ENCODE data around the gene HNRNPC.
"Not testable (repeated sequence)": the region's sequence is repeated elsewhere in the genome, so short reads cannot be mapped to it uniquely, and the experiment has no call there.

HNRNPC gene

DNA sequence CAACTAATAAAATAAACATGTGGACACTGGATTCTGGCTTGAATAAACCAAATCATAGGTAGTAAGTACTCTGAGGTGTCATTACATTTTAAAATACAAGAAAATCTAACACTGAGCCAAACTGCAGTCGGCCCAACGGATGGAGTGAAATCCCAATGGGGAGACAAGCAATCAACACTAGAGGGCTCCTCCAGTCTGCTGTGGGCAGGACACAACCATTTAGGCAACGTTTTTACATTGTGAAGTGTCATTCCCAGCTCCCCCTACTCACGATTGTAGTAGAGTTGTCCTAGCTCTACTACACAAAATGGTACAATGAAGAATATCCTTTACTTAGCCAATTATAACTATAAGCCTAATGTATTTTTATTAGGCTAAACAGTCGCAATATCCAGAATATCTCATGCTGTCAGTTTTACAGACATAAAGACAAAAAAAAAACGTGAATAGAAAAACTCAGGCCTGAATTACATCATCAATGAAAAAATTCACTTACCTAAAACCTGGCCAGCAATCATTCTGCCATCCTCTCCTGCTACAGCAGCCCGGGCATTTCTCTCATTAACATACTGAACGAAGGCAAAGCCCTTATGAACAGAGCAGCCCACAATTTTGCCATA lies 35.7 kb downstream of the HNRNPC start:
- Histone ChIP-seq H3K27ac (no peak overlapping the region), H3K4me2 (no peak overlapping the region), H4K20me1 (peaks cover 100% of the 10 kb centered on the region), H3K4me3 (no peak overlapping the region), H3K9me3 (no peaks in the 10 kb centered on the region), H3K36me3 (peaks cover 97% of the 10 kb centered on the region), H3K9ac (no peak overlapping the region), H3K4me1 (no peaks in the 10 kb centered on the region), H3K27me3 (no peaks in the 10 kb centered on the region)
- TF ChIP-seq Cebpa-rat (IDR thresholded peaks at IDR 0.05): no peak

DNA sequence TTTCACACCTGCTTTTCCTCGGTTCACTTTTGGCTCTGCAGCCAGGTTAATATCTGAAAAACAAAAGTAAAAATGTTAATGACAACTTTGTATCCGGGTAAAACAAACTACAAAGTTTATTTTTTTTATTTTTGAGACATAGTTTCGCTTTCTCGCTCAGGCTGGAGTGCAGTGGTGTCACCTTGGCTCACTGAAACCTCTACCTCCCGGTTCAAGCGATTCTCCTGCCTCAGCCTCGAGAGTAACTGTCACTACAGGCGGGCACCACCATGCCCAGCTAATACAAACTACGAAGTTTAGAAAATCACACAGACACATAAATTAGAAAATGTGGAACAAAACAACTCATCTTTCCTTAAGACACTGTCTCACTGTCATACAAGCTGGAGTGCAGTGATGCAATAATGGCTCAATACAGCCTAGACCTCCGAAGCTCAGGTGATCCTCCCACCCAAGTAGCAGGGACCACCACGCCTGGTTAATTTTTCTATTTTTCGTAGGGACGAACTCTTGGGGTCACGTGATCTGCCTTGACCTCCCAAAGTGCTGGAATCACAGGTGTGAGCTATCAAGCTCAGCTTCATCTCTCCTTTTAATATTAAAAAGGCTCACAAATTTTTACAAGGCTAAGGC lies 38.1 kb downstream of the HNRNPC start:
- Histone ChIP-seq H3K4me3 (no peak overlapping the region), H3K36me3 (peaks cover 100% of the 10 kb centered on the region), H3K27me3 (no peaks in the 10 kb centered on the region), H3K4me1 (no peaks in the 10 kb centered on the region), H3K27ac (no peak overlapping the region), H4K20me1 (peaks cover 100% of the 10 kb centered on the region), H3K4me2 (no peak overlapping the region), H3K9me3 (no peaks in the 10 kb centered on the region), H3K9ac (no peak overlapping the region)
- TF ChIP-seq Cebpa-rat (IDR thresholded peaks at IDR 0.05): no peak

DNA sequence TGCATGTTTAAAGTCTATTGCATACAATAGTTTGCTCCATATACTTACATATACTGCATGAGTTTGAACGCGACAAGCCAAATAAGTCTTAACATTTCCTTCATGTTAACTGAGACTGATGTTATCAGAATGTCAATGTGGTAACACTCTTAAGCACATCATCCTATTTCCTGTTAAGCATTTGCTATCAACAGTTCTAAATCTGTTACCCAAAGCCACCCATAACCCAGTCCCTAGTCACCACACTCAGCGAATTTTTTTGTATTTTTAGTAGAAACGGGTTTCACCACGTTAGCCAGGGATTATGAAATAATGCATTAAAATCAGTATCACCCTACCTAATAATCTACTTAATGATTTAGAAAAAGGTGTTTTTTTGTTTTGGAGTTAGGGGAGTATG lies 39.4 kb downstream of the HNRNPC start:
- no peak overlapping the region for H3K4me3 ChIP-seq
- H3K4me2 ChIP-seq: no peak overlapping the region
- H3K36me3 ChIP-seq: peaks cover 100% of the 10 kb centered on the region
- no peaks in the 10 kb centered on the region for H3K9me3 ChIP-seq
- H4K20me1 ChIP-seq: peaks cover 100% of the 10 kb centered on the region
- no peak overlapping the region for H3K27ac ChIP-seq
- no peaks in the 10 kb centered on the region for H3K27me3 ChIP-seq
- no peak for TF ChIP-seq Cebpa-rat (IDR thresholded peaks at IDR 0.05)
- no peaks in the 10 kb centered on the region for H3K4me1 ChIP-seq
- no peak overlapping the region for H3K9ac ChIP-seq

DNA sequence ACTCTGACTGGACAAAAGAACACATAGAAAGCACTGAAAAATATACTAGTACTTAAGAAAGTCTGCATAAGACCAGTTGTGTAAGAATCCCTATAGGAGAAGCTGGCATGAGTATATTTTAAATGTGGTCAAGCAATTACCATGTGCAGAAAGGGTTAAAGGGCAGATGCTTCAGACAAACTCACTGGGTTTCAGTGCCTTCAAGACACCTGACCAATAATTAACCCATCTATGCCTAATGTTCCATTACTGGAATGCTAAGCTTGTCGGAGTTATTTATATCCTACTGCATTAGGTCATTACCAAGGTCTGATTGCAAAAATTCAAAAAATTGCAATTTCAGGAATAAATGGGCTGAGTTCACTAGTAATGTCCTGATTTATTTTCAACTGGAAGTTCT lies 41.3 kb downstream of the HNRNPC start:
- H3K4me1 ChIP-seq: no peaks in the 10 kb centered on the region
- no peak overlapping the region for H3K27ac ChIP-seq
- H3K9ac ChIP-seq: no peak overlapping the region
- no peak for TF ChIP-seq Cebpa-rat (IDR thresholded peaks at IDR 0.05)
- H3K4me2 ChIP-seq: no peak overlapping the region
- H3K27me3 ChIP-seq: no peaks in the 10 kb centered on the region
- peaks cover 100% of the 10 kb centered on the region for H4K20me1 ChIP-seq
- no peak overlapping the region for H3K4me3 ChIP-seq
- H3K9me3 ChIP-seq: no peaks in the 10 kb centered on the region
- H3K36me3 ChIP-seq: peaks cover 100% of the 10 kb centered on the region

DNA sequence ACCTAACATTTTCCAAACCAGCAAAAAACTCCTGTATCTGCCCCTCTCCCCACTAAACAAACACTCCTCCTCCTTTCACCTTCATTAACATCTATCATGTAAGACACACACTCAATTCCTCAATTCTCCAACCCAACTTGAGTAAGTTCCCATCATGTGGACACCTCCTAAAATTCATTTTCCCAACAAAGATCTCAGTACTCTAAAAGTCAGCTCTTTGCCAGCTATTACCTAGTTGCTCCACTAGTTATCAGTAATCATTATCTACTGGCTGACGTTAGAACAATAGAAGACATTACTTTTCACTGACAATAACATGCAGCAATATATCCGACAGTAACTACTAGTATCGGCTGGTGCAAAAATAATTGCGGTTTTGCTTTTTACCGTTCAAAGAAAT lies 42.1 kb downstream of the HNRNPC start:
- Histone ChIP-seq H3K9ac (no peak overlapping the region), H3K27me3 (no peaks in the 10 kb centered on the region), H3K27ac (no peak overlapping the region), H3K9me3 (no peaks in the 10 kb centered on the region), H4K20me1 (peaks cover 100% of the 10 kb centered on the region), H3K36me3 (peaks cover 100% of the 10 kb centered on the region), H3K4me1 (no peaks in the 10 kb centered on the region), H3K4me3 (no peak overlapping the region), H3K4me2 (no peak overlapping the region)
- TF ChIP-seq Cebpa-rat (IDR thresholded peaks at IDR 0.05): no peak

DNA sequence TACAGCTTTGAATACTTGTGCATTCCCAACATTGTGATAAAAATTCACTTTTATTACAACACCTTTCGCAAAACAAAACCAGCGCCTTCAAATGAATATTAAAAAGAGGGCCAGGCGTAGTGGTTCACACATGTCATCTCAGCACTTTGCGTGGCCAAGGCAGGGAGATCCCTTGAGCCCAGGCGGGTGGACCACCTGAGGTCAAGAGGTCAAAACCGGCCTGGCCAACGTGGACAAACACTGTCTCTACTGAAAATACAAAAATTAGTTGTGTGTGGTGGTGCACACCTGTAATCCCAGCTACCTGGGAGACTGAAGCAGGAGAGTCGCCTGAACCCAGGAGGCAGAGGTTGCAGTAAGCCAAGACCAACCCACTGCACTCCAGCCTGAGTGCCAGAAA lies 42.8 kb downstream of the HNRNPC start:
- Histone ChIP-seq H3K27ac (no peak overlapping the region), H4K20me1 (peaks cover 100% of the 10 kb centered on the region), H3K4me2 (no peak overlapping the region), H3K27me3 (no peaks in the 10 kb centered on the region), H3K4me1 (no peaks in the 10 kb centered on the region), H3K36me3 (peaks cover 100% of the 10 kb centered on the region), H3K9ac (no peak overlapping the region), H3K9me3 (no peaks in the 10 kb centered on the region), H3K4me3 (no peak overlapping the region)
- TF ChIP-seq Cebpa-rat (IDR thresholded peaks at IDR 0.05): no peak

DNA sequence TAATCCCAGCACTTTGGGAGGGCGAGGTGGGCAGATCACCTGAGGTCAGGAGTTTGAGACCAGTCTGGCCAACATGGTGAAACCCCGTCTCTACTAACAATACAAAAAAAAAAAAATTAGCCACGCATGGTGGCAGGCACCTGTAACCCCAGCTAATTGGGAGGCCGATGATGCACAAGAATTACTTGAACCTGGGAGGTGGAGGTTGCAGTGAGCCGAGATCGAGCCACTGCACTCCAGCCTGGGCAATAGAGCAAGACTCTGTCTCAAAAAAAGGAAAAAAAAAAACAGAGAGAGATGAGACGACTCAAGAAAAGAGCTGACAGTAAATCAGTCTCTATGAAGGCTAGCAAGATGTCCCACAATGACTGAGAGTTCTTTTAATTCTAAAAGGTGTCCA lies 44.1 kb downstream of the HNRNPC start:
- H3K4me2 ChIP-seq, H3K9ac ChIP-seq, H3K27ac ChIP-seq, H3K9me3 ChIP-seq, H3K4me1 ChIP-seq, H3K27me3 ChIP-seq, H3K4me3 ChIP-seq: not testable (repeated sequence)
- H3K36me3 ChIP-seq: peaks cover 100% of the 10 kb centered on the region
- peaks cover 100% of the 10 kb centered on the region for H4K20me1 ChIP-seq

DNA sequence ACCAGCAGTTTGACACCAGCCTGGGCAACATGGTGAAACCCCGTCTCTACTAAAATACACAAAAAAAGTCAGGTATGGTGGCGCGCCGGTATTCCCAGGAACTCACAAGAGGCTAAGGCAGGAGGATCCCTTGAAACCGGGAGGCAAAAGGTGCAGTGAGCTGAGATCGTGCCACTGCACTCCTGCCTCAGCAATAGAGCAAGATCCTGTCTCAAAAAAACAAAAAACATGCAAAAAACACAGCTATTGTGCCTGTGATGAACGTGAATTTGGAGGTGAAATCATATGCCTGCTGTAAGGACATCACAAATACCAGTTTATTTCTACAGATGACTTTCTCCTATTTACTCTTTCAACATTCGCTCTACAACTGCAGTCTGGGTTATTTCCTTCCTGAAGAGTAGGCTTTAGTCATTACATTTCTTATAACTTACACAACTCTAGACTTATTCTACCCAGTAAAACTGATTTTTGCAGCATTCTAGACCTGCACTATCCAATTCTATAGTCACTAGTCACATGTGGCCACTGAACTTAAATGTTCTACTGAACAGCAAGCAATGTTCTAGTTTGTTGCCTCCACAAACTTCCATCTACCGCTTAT lies 48.3 kb downstream of the HNRNPC start:
- peaks cover 100% of the 10 kb centered on the region for H3K36me3 ChIP-seq
- H3K4me2 ChIP-seq: no peak overlapping the region
- H3K27me3 ChIP-seq: no peaks in the 10 kb centered on the region
- TF ChIP-seq Cebpa-rat (IDR thresholded peaks at IDR 0.05): no peak
- H3K9me3 ChIP-seq: no peaks in the 10 kb centered on the region
- H3K9ac ChIP-seq: no peak overlapping the region
- H3K27ac ChIP-seq: no peak overlapping the region
- peaks cover 100% of the 10 kb centered on the region for H4K20me1 ChIP-seq
- H3K4me1 ChIP-seq: peaks cover 41% of the 10 kb centered on the region
- H3K4me3 ChIP-seq: no peak overlapping the region

DNA sequence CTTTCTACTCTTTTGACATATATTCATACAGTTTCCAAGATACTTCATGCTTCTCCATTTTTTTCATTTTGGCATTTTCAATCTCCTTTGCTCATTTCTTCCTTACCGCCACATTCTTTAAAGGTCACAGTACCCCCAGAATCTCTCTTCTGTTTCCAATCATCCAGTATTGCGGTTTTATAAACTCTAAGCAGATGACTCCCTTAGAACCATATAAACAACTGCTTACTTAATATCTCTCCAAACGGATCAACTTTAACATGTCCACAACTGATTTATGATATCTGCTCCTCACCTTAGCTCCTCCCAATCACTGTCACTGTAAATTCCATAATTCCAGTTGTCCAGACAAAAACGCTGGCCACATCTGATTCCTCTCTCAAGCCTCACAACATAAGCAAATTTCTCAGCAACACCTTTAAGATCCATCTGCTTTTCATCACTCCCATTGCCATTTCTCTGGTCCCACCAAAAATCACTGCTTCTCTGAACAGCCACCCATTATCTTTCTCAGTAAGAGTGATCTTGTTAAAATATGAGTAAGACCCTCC lies 49.6 kb downstream of the HNRNPC start:
- no peak overlapping the region for H3K4me3 ChIP-seq
- TF ChIP-seq Cebpa-rat (IDR thresholded peaks at IDR 0.05): no peak
- no peak overlapping the region for H3K4me2 ChIP-seq
- H3K27me3 ChIP-seq: no peaks in the 10 kb centered on the region
- H3K4me1 ChIP-seq: peaks cover 51% of the 10 kb centered on the region
- no peaks in the 10 kb centered on the region for H3K9me3 ChIP-seq
- H3K9ac ChIP-seq: no peak overlapping the region
- H3K27ac ChIP-seq: no peak overlapping the region
- H3K36me3 ChIP-seq: peaks cover 100% of the 10 kb centered on the region
- peaks cover 100% of the 10 kb centered on the region for H4K20me1 ChIP-seq

DNA sequence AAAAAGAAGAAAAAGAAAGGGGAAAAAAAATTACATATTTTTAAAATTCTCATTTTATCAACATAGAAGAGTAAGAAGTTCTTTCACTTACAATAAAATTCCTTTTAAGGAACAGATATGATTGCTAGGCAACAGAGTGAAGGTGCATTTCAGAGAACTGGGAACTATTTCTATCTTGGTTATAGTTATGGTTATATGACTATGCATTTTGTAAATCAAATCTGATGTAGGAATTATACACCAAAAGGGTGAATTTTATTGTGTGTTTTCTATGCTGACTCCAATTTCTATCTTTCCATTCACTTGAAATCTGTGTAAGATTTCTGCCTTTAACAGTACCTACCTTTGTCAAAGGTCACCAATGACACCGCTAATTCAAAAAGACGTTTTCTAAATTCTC lies 50.1 kb downstream of the HNRNPC start:
- H3K27ac ChIP-seq: no peak overlapping the region
- H3K9me3 ChIP-seq: no peaks in the 10 kb centered on the region
- no peak overlapping the region for H3K9ac ChIP-seq
- no peak overlapping the region for H3K4me2 ChIP-seq
- no peak for TF ChIP-seq Cebpa-rat (IDR thresholded peaks at IDR 0.05)
- H3K36me3 ChIP-seq: peaks cover 100% of the 10 kb centered on the region
- H4K20me1 ChIP-seq: peaks cover 100% of the 10 kb centered on the region
- H3K4me1 ChIP-seq: peaks cover 51% of the 10 kb centered on the region
- no peaks in the 10 kb centered on the region for H3K27me3 ChIP-seq
- no peak overlapping the region for H3K4me3 ChIP-seq

Data from BLaER1 (cell line).